C4-2B (cell line): ENCODE results near the gene FZD1.

Experiments
- CTCF ChIP-seq: fragments of 450-650 bp; conservative IDR thresholded peaks from 2 replicates; pipeline ENCODE4 v1.5.1; 2017; ENCODE audit warnings: mild to moderate bottlenecking
- ZFX ChIP-seq: fragments of 450-650 bp; IDR thresholded peaks from 2 replicates; pipeline ENCODE4 v1.6.1; 2017

GRCh38 chr7:91230100-91230499, 34.1 kb upstream of the FZD1 start:
- TF ChIP-seq CTCF, result no peak
- TF ChIP-seq ZFX, result no peak
